ENCODE measurements around the gene SEMA4F. TPM values are rescaled to one million over a fixed set of nuclear protein-coding genes. Genes with fewer than 3 reads are reported as not detected.

SEMA4F gene
- polyA plus RNA-seq, 10 donors = 2.4 to 5.6 (median 3.1) TPM

- DNase-seq = no peak
Observed at GRCh38 chr2:74704216-74704615, 50.2 kb downstream of the SEMA4F start.

DNA sequence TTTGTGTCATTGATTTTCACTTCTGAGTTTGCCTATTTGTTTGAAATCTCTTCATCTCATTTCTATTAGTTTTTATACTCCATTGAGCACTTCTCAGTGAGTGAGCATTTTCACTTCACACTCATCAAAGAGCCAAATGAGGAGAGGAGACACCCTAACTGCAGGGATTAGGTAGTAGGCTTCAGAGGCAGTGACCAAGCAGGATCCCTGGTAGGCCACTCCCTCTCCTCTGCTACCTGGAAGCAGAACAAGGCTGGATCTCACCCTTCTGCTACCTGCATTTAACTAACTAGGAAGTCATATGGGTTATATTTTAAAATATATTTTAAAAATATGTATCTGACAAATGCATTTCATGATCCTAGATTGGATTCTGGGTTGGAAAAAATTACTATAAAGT is 52.7 kb downstream of the SEMA4F start:
- no peak for DNase-seq

GRCh38 chr2:74707837-74708236 is 53.8 kb downstream of the SEMA4F start:
- no peak for DNase-seq

DNA sequence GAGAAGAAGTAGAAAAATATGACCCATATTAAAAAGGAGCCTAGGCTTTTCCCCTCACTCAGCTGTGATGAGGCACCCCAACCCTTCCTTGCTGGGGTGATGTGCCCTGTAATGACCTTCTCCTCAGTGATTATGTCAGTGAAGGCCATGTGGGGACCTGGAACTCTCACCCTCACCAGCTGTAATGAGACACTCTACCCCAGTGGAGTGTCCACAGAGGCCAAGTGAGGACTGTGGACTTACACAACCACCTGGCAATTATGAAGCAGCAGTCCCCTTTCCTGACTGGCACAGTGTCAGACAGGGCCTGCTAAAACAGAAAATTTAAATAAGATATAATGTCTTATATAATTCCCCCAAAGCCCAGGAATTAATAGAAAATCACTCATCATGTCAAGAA is 54.2 kb downstream of the SEMA4F start:
- no peak for DNase-seq

DNA sequence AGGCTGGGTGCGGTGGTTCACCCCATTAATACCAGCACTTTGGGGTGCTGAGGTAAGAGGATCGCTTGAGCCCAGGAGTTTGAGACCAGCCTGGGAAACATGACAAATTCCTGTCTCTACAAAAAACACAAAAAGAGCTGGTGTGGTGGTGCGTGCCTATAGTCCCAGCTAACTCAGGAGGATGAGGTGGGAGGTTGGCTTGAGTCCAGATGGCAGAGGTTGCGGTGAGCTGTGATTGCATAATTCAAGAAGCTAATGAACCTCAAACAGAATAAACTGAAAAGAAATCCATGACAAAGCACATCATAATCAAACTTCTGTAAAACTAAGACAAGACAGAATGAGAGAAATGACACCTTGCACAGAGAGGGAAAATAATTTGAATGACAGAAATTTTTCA is 54.8 kb downstream of the SEMA4F start:
- no peak for DNase-seq

DNA sequence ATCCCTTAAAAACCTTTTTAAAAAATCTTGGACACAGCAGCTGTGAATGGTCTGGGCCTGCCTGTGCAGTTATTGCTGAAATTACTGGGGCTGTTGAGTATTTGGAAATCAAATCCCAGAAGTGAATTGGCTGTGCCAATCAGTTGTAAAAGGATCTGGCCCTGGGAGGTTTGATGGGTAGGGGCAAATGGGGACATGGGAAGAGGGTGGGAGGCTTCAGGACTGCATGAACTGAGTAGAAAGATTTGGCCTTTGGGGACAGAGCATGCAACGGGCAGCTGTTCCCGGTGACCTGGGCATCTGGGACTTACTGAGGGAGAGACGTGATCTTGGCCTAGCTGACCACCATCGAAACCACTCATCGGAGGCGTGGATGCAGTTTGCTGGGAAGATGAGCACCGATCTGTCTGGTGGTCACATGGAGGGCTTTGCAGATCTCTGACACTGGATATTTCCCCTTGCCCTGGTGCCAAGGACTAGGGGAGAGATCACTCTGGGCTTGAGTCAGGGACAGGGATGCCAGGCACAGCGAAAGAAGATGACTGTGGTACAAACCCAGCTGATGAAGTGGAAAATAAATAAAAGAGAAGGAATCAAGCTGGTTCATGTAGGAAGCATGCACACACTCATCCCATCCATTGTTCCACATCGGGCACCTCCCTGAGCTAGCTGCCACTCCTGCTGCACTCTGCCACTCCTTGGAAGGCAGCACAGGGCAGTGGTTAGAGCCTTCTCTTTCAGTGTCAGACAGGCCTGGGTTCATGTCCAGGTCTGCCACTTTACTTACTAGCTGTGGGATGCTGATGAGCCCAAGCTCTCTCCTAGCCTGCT is 58.4 kb downstream of the SEMA4F start:
- DNase-seq = no peak

GRCh38 chr2:74714691-74715080 is 60.6 kb downstream of the SEMA4F start:
- DNase-seq = no peak

DNA sequence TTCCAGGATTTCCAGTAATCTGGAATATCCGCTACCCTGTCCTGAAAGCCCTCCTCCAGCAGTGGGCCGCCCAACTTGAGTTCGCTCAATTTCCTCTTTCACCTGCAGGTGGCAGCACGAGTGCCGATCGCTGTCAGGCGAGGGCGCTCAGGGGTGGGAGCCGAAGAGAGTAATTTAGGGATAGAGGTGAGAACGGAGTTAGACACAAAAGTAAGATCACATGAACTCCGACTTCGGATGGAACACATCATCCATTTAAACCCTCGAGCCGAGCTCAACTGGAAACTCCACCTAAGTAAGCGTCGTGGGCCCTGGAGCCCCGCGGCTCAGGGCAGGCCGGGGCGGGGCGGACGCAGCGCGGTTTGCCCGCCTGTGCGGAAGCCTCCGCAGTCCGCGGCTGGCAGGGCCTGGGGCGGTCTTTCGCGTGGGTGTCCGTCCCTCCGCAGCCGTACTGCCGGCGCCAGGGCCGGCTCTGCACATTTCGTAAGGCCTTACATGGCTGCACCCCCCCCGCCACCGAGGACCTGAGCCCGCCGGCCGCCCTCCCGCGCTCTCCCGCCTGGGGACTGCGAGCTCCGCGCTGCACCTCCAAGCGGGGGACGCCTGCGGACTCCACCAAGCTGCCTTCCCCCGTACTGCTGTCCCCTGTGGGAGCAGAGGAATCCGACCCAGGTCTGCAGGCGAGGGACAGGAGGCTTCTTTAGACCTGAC is 61.2 kb downstream of the SEMA4F start:
- peak; percentile 73 to 93 (median 84) for DNase-seq

DNA sequence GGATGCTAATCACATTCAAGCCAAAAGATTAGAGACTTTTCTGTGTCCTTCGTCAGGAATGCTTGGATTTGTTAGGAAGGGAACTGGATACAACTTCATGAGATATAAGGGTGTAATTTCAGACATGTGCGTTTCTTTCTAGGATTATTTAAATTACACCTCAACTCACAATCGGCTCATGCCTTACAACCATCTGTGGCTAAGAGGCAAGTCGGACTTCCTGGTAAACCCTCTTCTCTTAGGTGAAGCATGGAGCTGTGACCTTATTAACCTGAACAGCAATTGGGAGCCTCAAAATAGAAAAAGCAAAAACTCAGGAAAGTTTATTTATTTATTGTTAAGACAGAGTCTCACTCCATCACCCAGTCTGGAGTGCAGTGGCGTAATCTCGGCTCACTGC is 61.8 kb downstream of the SEMA4F start:
- no peak for DNase-seq

- DNase-seq = no peak
Observed at GRCh38 chr2:74719066-74719465, 65.0 kb downstream of the SEMA4F start.

DNA sequence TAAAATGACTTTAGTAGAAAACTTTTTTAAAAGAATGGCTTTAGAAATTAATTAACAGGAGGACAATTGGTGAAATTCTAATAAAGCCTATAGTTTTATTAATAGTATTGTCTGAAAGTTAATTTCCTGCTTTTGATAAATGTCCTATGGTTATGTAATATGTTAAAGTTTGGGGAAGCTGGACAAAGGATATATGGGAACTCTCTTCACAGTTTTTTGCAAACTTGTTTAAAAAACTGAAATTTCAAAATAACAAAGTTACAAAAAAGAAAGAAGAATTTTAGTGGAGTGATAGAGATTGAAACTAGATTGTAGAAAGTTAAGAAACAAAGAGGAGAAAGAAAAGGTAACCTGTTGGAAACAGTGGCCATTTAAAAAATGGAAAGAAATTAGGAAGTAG is 67.3 kb downstream of the SEMA4F start:
- DNase-seq = no peak

DNA sequence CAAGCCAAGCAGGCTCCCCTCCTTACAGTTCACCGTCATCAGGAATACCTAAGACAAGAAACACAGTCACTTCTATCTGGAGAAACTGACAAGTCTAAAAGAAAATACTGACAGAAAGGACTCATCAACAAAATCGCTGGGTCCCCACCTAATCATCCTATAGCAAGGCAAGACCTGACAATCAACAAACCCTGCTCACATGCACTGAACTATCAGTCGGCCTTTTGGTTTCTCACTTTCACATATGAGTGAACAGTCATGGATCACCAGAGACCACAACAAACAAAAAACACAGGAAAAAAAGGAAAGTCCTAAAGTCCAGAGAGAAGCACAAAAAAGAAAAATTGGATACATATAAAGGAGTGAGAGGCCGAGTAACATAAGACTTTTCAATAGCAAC is 70.4 kb downstream of the SEMA4F start:
- DNase-seq = no peak

GRCh38 chr2:74725287-74725686 is 71.2 kb downstream of the SEMA4F start:
- no peak for DNase-seq

DNA sequence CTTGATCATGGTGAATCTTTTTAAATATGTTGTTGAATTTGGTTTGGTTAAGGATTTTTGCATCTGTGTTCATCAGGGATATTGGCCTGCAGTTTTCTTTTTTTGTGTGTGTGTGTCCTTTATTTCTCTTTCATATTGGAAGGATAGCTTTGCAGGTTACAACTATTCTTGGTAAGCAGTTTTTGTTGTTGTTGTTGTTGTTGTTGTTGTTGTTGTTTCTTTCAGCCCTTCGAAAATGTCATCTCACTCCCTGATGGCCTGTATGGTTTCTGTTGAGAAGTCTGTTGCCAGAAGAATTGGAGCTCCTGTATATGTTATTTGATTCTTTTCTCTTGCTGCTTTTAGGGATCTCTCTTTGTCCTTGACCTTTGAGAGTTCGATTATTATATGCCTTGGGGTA is 74.8 kb downstream of the SEMA4F start:
- DNase-seq = no peak

DNA sequence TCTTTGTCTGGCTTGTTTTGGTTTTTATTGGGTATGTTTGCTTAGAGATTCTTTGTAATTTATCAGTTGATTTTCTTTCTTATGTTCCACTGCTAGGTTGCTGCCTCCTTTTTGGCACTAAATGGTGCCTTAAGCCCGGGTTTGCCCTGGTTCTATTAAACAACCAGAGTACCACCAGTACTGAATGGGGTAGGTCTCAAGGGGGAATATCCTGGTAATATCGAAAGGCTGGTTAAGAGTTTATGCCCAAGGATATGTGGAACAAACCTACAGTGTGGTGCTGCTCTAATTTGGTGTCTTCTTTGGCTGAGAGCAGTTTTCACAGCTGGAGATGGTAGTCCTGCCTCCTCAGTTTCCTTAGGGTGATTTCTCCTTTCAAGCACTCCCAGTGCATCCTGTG is 76.5 kb downstream of the SEMA4F start:
- no peak for DNase-seq

Other genes with a start within 250 kb of the SEMA4F start
- gene C2orf81, start 232.6 kb upstream of the SEMA4F start, polyA plus RNA-seq (ENCODE audit: insufficient read length in 10 of 10) = 1 to 10 TPM; 1.7 to 3.2 (median 2.4) TPM
- gene WDR54, start 232.5 kb upstream of the SEMA4F start, polyA plus RNA-seq (ENCODE audit: insufficient read length in 10 of 10) = 10 to 100 TPM in 5 of 10 donors, 1 to 10 TPM in 5; 7.8 to 17.2 (median 9.9) TPM
- 10 to 100 TPM; 35.1 to 64.2 (median 43.2) TPM for gene RTKN, start 212.3 kb upstream of the SEMA4F start, polyA plus RNA-seq (ENCODE audit: insufficient read length in 10 of 10)
- 10 to 100 TPM; 15.4 to 24.6 (median 18.0) TPM for gene INO80B, start 199.2 kb upstream of the SEMA4F start, polyA plus RNA-seq (ENCODE audit: insufficient read length in 10 of 10)
- gene WBP1, start 195.8 kb upstream of the SEMA4F start, polyA plus RNA-seq (ENCODE audit: insufficient read length in 10 of 10) = 10 to 100 TPM; 46.2 to 59.2 (median 53.5) TPM
- gene MOGS, start 188.9 kb upstream of the SEMA4F start, polyA plus RNA-seq (ENCODE audit: insufficient read length in 10 of 10) = 10 to 100 TPM; 22.2 to 40.7 (median 32.6) TPM
- gene MRPL53, start 181.6 kb upstream of the SEMA4F start, polyA plus RNA-seq (ENCODE audit: insufficient read length in 10 of 10) = 10 to 100 TPM; 33.2 to 83.6 (median 56.9) TPM
- gene CCDC142, start 171.2 kb upstream of the SEMA4F start, polyA plus RNA-seq (ENCODE audit: insufficient read length in 10 of 10) = 10 to 100 TPM in 3 of 10 donors, 1 to 10 TPM in 7; 4.8 to 11.4 (median 7.1) TPM
- 10 to 100 TPM; 15.1 to 21.6 (median 18.0) TPM for gene TTC31, start 171.2 kb upstream of the SEMA4F start, polyA plus RNA-seq (ENCODE audit: insufficient read length in 10 of 10)
- 1 to 10 TPM in 5 of 10 donors, under 1 TPM in 5; 0.52 to 1.6 (median 0.94) TPM for gene LBX2, start 154.6 kb upstream of the SEMA4F start, polyA plus RNA-seq (ENCODE audit: insufficient read length in 10 of 10)
- gene PCGF1, start 146.6 kb upstream of the SEMA4F start, polyA plus RNA-seq (ENCODE audit: insufficient read length in 10 of 10) = 10 to 100 TPM; 10.3 to 16.0 (median 12.5) TPM
- under 1 TPM in 2 of 10 donors, not detected in 8; 0.08 to 0.14 TPM for gene TLX2, start 139.8 kb upstream of the SEMA4F start, polyA plus RNA-seq (ENCODE audit: insufficient read length in 10 of 10)
- under 1 TPM in 5 of 10 donors, not detected in 5; 0.13 to 0.33 (median 0.16) TPM for gene DQX1, start 128.0 kb upstream of the SEMA4F start, polyA plus RNA-seq (ENCODE audit: insufficient read length in 10 of 10)
- 10 to 100 TPM; 52.6 to 85.2 (median 63.4) TPM for gene AUP1, start 124.5 kb upstream of the SEMA4F start, polyA plus RNA-seq (ENCODE audit: insufficient read length in 10 of 10)
- 10 to 100 TPM; 22.5 to 32.7 (median 26.9) TPM for gene HTRA2, start 124.3 kb upstream of the SEMA4F start, polyA plus RNA-seq (ENCODE audit: insufficient read length in 10 of 10)
- gene LOXL3, start 100.3 kb upstream of the SEMA4F start, polyA plus RNA-seq (ENCODE audit: insufficient read length in 10 of 10) = 1 to 10 TPM; 6.4 to 9.8 (median 7.6) TPM
- gene DOK1, start 99.5 kb upstream of the SEMA4F start, polyA plus RNA-seq (ENCODE audit: insufficient read length in 10 of 10) = 1 to 10 TPM; 5.3 to 8.4 (median 6.4) TPM
- under 1 TPM; 0.21 to 0.51 (median 0.28) TPM for gene M1AP, start 5.9 kb upstream of the SEMA4F start, polyA plus RNA-seq (ENCODE audit: insufficient read length in 10 of 10)
- 1 to 10 TPM; 5.9 to 9.0 (median 7.9) TPM for gene HK2, start 179.9 kb downstream of the SEMA4F start, polyA plus RNA-seq (ENCODE audit: insufficient read length in 10 of 10)

Data from muscle of back (tissue), 11 donors.